ENCODE results near the gene ARHGEF10L.
"Not testable (repeated sequence)": the region's sequence is repeated elsewhere in the genome, so short reads cannot be mapped to it uniquely, and the experiment has no call there.

ARHGEF10L gene

GRCh38 chr1:17725811-17726582 is 186.5 kb downstream of the ARHGEF10L start:
- no peak for DNase-seq

DNA sequence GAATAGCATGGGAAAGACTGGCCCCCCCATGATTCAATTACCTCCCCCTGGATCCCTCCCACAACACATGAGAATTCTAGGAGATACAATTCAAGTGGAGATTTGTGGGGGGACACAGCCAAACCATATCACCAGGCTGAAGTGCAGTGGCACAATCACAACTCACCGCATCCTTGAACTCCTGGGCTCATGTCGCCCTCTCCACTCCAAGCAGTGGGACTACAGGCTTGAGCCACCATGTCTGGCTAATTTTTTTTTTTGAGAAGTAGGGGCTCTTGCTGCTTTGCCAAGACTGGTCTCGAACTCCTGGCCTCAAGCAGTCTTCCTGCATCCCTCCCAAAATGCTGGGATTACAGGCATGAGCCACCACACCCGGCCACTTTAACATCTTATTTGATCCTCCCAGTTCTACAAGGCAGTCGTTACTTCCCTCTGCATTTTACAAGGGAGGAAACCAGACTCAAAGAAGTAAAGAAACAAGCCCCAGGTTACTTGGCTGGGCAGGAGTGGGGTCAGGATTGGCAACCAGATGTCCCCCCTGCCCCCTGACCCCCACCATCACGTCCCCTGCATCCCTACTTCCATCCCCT is 188.7 kb downstream of the ARHGEF10L start:
- DNase-seq, result no peak

DNA sequence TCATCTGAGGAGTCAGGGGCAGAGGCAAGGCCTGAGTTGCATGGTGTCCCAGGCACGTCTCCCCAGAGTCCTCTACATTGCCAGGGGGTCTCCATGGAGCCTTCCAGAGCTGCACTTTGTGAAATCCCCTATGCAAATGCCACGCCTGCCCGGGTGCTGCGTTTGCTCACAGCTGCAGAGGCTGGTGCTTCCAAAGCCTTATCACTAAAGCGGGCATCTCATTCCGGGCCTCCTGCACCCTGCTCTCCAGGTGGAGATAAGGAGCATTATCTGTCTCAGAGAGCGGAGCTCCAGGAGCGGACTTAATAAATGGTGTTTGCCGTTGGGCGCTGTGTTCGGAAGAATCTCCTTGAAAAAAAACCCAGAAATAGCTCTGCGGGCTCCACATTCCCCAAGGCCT is 189.8 kb downstream of the ARHGEF10L start:
- no peak for DNase-seq

- no peak for DNase-seq
These were observed 190.4 kb downstream of the ARHGEF10L start for GRCh38 chr1:17729909-17730308.

DNA sequence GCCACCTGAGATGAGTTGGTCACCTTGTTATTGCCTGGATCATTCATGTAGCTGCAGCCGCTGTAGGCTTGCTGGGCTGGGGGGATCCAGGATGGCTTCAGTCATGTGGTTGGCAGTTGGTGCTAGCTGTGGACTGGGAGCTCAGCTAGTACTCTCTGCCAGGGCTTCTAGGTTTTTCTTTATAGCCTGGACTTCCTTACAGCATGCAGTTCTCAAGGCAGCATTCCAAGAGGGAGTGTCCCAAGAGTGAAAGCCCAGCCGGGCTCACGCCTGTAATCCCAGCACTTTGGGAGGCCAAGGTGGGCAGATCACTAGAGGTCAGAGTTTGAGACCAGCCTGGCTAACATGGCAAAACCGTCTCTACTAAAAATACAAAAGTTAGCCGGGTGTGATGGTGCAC is 192.0 kb downstream of the ARHGEF10L start:
- DNase-seq, result no peak

DNA sequence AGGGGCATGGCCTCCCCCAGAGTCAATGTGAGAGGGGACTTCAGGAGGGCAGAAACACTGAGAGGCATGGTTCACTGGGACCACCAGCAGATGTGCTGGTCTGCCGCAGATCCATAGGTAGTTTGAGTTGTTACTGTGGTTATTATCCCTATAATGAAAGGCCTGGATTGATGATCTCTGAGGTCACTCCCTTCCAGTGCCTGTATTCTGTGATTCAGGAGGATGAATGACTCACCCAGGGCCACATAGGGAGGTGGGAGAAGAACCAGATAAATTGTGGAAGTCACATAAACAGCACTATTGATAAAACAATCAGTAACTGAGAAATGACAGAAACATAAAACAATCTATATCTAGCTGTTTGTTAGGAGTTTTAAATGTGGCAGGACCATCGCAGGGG is 193.0 kb downstream of the ARHGEF10L start:
- DNase-seq, result no peak

GRCh38 chr1:17733661-17734060 is 194.2 kb downstream of the ARHGEF10L start:
- no peak for DNase-seq

GRCh38 chr1:17734609-17735008 is 195.1 kb downstream of the ARHGEF10L start:
- no peak for DNase-seq

- DNase-seq, result no peak
These were observed 195.8 kb downstream of the ARHGEF10L start for GRCh38 chr1:17735348-17735747.

DNA sequence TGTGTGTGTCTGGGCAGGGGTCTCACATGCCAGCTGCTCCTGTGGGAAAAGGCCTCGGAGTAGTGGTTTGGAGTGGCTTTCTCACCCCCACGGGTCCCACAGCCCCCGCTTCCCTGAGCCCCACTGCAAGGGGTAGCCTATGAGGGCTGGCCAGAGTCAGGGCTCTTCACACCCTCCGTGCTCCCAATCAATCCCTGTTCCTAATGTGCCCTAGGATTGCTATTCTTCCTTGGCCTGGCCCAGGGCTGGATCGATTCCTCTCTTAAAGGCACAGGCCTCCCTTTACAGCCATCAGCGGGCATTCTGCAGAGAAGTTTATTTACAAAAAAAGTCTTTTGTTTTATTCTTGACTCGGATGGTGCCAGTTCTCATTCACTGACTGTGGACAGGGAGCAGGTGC is 196.3 kb downstream of the ARHGEF10L start:
- DNase-seq, result no peak

GRCh38 chr1:17736625-17737024 is 197.1 kb downstream of the ARHGEF10L start:
- DNase-seq, result no peak

DNA sequence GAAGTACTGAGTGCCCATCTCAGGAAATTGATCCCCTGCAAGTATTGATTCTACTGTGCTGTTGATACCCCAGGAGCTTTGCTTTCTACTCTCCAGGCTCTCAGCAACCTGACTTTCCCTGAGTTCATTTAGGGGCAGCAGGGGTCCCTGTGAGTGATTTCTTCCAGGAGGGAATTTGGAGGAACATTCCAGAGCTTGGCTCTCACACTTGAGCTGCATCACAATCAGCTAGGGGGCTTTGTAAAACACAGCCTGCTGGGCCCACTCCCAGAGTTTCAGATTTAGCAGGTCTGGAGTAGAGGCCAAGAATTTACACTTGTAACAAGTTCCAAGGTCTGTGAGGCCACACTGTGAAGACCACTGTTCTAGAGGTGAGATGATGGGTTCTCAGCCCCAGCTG is 199.6 kb downstream of the ARHGEF10L start:
- DNase-seq, result no peak

GRCh38 chr1:17741052-17741451 is 201.6 kb downstream of the ARHGEF10L start:
- DNase-seq, result no peak

GRCh38 chr1:17742583-17742982 is 203.1 kb downstream of the ARHGEF10L start:
- no peak for DNase-seq

GRCh38 chr1:17743008-17743647 is 203.6 kb downstream of the ARHGEF10L start:
- no peak for DNase-seq

DNA sequence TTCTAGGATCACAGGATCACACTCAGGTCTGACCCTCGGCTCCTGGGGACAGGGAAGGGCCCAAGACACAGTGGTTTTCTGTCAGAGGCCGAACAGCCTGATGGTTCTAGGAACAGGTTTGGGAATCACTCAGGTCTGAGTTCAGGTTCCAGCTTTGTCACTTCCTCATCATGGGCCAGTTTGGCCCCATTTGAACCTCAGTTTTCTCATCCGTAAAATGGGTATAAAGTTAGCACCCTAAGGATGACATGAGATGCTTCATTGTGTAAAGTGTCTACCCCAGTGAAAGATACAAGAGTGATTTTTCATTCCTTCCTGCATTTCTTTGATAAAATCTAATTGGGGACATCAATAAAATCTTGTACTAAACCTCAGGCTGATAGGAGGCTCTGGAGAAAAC is 204.4 kb downstream of the ARHGEF10L start:
- no peak for DNase-seq

- no peak for DNase-seq
These were observed 205.4 kb downstream of the ARHGEF10L start for GRCh38 chr1:17744666-17745478.

DNA sequence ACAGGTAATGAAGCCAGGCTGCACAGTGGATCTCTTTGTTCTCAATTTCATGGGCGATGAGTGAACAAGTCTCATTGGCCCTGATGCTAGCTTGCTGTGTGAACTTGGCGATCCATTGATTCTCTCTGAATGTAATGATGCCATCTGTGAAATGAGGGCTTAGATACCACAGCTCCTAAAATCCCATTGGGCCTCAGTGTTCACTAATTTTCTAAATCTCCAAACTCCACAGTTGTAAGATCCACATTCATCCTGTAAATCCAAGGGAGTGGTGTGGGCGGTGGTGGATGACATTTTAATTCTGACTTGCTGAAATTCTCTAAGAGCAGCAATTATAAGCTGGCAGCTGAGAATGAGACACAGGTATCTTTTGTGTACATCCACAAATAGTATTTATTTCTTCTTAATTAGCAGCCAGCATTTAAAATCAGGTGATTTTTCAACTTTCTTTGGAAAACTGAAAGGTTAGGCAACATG is 206.0 kb downstream of the ARHGEF10L start:
- no peak for DNase-seq

DNA sequence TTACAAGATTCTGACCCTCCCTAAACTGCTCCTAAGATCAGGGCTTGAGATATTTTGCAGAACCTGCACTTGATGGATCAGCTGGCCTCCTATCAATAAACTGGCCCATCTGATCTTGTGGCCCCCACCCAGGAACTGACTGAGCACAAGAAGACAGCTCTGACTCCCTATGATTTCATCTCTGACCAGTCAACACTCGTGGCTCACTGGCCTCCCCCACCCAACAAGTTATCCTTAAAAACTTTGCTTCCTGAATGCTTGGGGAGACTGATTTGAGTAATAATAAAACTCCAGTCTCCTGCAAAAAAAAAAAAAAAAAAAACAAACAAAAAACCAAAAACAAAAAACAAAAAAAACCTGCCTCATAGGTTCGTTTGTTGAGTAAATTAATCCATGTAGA is 206.8 kb downstream of the ARHGEF10L start:
- DNase-seq, result not testable (repeated sequence)

GRCh38 chr1:17746920-17747319 is 207.4 kb downstream of the ARHGEF10L start:
- no peak for DNase-seq

All from stimulated activated CD4-positive, alpha-beta T cell treated with anti-CD3 and anti-CD28 coated beads, Interleukin-12 subunit alpha, Interleukin-12 subunit beta, amount 100 ng/mL, for 4 hours (primary cell).